ENCODE measurements around the gene NOG.

DNA sequence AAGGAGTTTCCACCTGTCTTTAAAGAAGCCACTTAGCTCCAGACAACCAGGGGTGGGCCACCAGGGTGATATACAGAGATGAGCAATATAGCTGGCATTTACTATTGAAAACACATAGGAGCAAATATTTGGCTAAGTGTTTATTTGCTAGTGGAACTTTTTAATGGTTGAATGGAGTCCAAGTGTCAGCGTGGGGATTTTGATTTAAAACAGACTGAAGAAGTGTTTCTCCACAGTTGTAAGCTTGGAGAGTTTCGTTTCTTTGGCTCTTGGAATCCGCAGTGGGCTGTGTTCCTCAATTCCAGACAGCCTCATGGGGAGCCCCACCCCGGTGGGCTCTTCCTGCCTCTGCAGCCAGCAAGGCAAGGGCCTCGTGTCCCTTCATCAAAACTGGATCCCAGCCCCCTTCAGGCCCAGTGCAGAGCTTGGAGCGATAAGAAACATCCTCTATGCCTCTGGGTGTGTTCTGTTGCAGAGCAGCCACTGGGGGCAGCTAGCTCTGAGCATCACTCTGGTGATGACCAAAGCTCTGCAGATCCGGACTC lies 36.1 kb downstream of the NOG start:
- peak; percentile 44 for TF ChIP-seq CTCF (IDR thresholded peaks at IDR 0.05; ENCODE audit: poor library complexity)
- TF ChIP-seq EZH2phosphoT487 (IDR thresholded peaks at IDR 0.05; ENCODE audit: low read depth, severe bottlenecking, unreplicated experiment): no peak
